ENCODE measurements around the gene TEK.

DNA sequence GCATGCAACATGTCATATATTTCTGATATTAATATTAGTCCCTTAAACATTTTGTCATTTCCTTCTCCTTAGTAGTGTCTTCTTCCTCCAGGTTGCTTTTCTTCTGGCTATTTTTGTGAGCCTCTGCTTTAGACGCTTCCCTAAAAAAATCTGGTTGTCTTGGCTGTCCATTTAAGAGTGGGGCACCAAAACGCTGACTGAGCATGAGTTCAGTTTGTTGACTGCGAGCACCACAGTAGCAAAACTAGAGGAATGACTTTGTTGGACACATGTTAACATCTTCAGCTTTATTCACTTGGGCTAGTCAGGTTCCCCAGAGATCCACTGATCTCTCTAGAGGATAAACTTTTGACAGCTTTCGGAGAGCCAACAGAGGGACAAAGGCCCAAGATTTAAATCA, 19.3 kb upstream of the TEK start:
- TF ChIP-seq, protein P1, sequence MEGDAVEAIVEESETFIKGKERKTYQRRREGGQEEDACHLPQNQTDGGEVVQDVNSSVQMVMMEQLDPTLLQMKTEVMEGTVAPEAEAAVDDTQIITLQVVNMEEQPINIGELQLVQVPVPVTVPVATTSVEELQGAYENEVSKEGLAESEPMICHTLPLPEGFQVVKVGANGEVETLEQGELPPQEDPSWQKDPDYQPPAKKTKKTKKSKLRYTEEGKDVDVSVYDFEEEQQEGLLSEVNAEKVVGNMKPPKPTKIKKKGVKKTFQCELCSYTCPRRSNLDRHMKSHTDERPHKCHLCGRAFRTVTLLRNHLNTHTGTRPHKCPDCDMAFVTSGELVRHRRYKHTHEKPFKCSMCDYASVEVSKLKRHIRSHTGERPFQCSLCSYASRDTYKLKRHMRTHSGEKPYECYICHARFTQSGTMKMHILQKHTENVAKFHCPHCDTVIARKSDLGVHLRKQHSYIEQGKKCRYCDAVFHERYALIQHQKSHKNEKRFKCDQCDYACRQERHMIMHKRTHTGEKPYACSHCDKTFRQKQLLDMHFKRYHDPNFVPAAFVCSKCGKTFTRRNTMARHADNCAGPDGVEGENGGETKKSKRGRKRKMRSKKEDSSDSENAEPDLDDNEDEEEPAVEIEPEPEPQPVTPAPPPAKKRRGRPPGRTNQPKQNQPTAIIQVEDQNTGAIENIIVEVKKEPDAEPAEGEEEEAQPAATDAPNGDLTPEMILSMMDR (IDR thresholded peaks at IDR 0.05; ENCODE audit: low read depth, low read length, poor library complexity, severe bottlenecking), result no peak
- no peak for TF ChIP-seq EZH2phosphoT487 (IDR thresholded peaks at IDR 0.05; ENCODE audit: borderline replicate concordance, low read length)

Measured in DOHH2 (cell line).